Fibroblast of villous mesenchyme (primary cell): ENCODE results near the gene TNRC6A. TPM values are rescaled to one million over a fixed set of nuclear protein-coding genes. Genes with fewer than 3 reads are reported as not detected.
"Not testable (repeated sequence)": the region's sequence is repeated elsewhere in the genome, so short reads cannot be mapped to it uniquely, and the experiment has no call there.

ENCODE experiments used
- DNase-seq: peaks from one replicate; pipeline ENCODE4 v3.0.0-alpha.2; 2010; ENCODE audit warnings: low read depth
- H3K4me3 ChIP-seq: 2 replicates; pipeline ENCODE4 v1.5.1; 2011; ENCODE audit warnings: low read depth, mild to moderate bottlenecking, low read length
- total RNA-seq: library from RNA; depleted of rRNA; stranded (reverse); fragments of >200 nt; gene quantifications from 2 replicates; pipeline ENCODE4 v1.2.3, GENCODE V29; 2012
- TF ChIP-seq, protein P1 (sequence below): IDR thresholded peaks from 2 replicates; pipeline ENCODE4 v1.5.1; 2012; ENCODE audit warnings: low read depth, mild to moderate bottlenecking, low read length; ENCODE audit not compliant: insufficient read depth

Gene TNRC6A
- total RNA-seq, 1 donor: 66.9 TPM

DNA sequence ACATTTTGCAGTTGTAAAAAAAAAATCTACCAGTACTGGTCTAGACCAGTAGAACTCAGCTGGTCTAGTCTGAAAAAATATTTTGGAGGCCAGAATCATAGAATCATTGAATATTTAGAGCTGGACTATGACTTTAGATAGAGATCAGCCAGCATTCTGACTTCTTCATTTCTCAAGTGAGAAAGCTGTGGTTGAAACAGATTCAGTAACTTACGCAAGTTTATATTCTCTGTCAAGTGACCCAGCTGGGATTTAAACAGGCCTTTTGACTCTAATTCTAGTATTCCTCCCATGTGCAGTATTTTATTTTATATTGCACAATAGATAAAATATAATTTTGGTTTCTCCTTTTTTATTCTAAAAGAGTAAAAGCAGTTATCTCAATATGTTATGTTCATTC is 4.9 kb downstream of the TNRC6A start:
- no peak overlapping the region for H3K4me3 ChIP-seq
- peak; percentile 85 for DNase-seq
- TF ChIP-seq, protein P1, sequence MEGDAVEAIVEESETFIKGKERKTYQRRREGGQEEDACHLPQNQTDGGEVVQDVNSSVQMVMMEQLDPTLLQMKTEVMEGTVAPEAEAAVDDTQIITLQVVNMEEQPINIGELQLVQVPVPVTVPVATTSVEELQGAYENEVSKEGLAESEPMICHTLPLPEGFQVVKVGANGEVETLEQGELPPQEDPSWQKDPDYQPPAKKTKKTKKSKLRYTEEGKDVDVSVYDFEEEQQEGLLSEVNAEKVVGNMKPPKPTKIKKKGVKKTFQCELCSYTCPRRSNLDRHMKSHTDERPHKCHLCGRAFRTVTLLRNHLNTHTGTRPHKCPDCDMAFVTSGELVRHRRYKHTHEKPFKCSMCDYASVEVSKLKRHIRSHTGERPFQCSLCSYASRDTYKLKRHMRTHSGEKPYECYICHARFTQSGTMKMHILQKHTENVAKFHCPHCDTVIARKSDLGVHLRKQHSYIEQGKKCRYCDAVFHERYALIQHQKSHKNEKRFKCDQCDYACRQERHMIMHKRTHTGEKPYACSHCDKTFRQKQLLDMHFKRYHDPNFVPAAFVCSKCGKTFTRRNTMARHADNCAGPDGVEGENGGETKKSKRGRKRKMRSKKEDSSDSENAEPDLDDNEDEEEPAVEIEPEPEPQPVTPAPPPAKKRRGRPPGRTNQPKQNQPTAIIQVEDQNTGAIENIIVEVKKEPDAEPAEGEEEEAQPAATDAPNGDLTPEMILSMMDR: no peak

DNA sequence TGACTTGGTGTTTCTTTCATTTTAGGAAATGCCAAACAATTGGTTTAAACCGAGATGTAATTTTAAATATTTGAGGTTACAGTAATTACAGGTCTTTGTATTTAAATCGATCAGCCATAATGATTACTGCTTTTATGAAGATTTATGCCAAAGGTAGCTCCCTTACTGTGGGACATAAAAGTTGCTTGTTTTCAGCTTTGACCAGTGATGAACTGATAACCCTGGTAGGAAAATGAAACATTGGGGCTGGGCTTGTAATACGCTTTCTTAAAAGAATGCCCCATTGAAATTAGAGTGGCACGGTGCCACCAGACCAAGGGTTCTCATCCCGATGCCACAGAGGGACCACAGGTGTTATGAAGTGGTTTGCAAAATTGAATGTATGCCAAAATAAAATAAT is 7.3 kb downstream of the TNRC6A start:
- DNase-seq: peak; percentile 19
- TF ChIP-seq, protein P1: no peak
- no peak overlapping the region for H3K4me3 ChIP-seq

DNA sequence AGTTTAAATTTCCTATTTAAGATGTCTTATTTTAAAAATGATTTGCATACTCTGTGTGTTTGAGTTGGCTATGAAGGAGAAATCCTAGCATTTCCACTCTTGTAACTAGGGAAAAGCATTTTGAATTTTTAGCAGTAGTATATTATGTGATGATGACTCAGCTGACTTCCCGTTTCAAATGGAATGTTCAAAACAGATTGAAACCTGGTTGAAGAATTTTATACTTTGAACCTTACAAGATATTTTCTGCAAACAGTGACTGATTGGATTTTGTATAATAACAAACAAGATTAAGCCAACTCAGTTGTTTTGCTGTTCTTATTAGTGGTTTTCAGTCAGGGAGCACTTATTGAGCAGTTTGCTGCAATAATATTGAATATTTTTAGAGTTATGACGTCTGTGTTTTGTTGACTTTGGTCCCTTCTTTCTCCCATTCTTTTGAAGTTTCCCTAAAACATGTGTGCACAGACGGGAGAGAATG is 8.0 kb downstream of the TNRC6A start:
- TF ChIP-seq, protein P1: no peak
- H3K4me3 ChIP-seq: no peak overlapping the region
- peak; percentile 54 for DNase-seq

DNA sequence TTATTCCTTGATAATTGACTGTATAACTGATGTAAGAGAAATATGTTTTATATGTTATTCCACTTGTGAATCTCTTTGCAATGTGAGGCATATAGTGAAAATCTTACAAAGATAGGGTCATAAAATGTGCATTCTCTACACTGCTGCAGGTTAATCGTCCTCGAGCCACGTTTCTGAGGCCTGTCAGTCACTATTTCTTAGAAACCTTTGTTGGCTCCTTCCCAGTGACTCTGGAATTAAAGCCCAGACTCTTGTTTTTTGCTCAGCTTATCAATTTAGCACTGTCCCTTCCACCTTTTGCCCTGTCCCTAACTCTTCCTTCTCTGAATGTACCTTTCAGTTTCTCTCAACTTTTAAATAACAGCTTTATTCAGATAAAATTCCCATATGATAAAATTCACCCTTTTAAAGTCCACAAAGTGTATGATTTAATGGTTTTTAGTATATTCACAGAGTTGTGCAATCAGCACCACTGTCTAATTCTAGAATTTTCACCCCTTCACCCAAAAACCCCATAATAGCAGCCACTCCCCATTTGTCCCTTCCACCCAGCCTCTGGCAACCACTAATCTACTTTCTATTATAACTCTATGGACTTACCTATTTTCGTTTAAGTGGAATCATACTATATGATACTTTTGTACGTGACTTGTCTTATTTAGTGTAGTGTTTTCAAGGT is 8.6 kb downstream of the TNRC6A start:
- no peak overlapping the region for H3K4me3 ChIP-seq
- DNase-seq: no peak
- TF ChIP-seq, protein P1: no peak

DNA sequence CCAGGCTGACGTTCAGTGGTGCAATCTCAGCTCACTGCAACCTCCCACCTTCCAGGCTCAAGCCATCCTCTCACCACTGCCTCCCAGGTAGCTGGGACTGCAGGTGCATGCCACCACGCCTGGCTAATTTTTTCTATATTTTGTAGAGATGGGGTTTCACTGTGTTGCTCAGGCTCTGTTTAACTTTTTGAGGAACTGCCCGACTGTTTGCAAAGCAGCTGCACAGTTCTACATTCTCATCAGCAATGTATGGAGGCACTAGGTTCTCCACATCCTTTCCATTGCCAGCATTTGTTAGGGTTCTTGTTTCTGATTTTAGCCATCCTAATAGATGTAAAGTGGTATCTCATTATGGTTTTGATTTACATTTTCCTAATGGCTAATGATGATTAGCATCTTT is 9.4 kb downstream of the TNRC6A start:
- TF ChIP-seq, protein P1: no peak
- no peak for DNase-seq
- no peak overlapping the region for H3K4me3 ChIP-seq

DNA sequence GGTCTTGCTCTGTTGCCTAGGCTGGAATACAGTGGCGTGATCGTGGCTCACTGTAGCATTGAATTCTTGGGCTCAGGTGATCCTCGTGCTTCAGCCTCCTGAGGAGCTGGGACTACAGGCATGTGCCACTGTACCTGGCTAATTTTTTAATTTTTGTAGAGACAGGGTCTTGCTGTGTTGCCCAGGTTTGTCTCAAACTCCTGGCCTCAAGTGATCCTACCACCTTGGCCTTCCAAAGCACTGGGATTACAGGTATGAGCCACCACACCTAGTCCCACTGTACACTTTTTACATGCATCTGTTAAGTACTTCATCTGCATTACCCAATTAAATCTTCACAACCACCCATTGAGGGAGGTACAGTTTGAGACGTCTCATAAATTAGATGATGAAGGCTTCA is 12.4 kb downstream of the TNRC6A start:
- TF ChIP-seq, protein P1: no peak
- no peak for DNase-seq
- H3K4me3 ChIP-seq: no peak overlapping the region

DNA sequence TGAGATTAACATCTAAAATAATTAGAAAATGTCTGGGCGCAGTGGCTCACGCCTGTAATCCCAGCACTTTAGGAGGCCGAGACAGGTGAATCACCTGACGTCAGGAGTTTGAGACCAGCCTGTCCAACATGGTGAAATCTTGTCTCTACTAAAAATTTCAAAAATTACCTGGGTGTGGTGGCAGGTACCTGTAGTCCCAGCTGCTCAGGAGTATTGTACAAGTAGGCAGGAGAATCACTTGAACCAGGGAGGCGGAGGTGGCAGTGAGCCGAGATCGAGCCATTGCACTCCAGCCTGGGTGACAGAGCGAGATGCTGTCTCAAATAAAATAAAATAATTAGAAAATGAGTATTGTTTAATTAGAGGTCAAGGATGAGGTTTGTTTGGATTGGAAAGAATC is 13.2 kb downstream of the TNRC6A start:
- DNase-seq, H3K4me3 ChIP-seq: not testable (repeated sequence)
